ENCODE results near the gene TACC3. TPM values are rescaled to one million over a fixed set of nuclear protein-coding genes. Genes with fewer than 3 reads are reported as not detected.

TACC3 gene
- polyA plus RNA-seq, 1 donor, result 67.3 TPM

DNA sequence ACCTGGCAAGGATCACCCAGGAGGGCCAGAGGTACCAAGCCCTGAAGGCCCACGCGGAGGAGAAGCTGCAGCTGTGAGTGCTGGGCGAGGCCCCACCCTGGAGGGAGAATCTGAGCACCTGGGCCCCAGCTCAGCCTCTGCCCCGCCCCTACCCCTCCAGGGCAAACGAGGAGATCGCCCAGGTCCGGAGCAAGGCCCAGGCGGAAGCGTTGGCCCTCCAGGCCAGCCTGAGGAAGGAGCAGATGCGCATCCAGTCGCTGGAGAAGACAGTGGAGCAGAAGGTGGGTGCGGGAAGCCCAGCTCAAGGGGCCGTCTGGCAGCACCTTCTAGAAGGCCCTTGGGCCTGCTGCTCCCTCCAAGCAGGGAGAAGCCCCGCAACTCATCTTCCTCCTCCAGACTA, 23.2 kb downstream of the TACC3 start:
- DNase-seq, result no peak

GRCh38 chr4:1745165-1745564, 23.8 kb downstream of the TACC3 start:
- DNase-seq, result no peak

GRCh38 chr4:1745697-1746096, 24.4 kb downstream of the TACC3 start:
- no peak for DNase-seq

- no peak for DNase-seq
Observed at GRCh38 chr4:1746265-1746691, 25.0 kb downstream of the TACC3 start.

GRCh38 chr4:1746919-1747602, 25.7 kb downstream of the TACC3 start:
- no peak for DNase-seq

DNA sequence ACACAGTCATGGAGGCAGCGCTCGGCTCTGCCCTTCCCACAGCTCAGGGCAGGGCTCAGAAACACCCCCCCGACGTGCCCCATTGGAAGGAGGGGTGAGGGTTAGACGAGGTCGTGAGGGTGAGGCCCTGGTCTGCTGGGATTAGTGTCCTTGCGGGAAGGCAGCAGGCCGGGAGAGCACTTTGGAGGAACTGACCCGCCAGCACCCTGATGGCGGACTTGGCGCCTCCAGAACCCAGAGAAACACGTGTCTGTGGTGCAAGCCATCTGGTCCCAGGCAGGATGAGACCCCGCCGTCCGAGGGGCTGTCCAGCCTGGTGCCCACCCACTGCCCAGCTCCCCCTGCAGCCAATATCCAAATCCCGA, 26.3 kb downstream of the TACC3 start:
- no peak for DNase-seq

GRCh38 chr4:1748465-1748995, 27.2 kb downstream of the TACC3 start:
- no peak for DNase-seq

DNA sequence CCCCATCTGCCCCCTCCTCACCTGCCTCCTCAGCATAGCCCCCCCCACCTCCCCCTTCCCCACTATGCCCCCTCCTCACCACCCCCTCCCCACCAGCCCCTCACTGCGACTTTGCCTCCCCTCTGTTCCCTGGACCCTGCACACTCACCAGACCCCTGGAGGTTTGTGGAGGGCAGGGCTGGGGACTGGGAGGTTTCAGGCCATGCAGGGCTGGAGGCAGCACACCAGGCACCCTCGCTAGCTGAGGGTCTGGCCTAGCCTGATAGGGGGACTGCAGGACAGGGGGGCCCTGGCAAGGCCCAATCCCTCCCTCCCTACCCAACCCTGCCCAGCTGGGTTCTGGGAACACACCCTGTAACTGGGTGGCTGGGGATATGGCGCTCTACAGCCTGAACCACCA, 28.0 kb downstream of the TACC3 start:
- no peak for DNase-seq

DNA sequence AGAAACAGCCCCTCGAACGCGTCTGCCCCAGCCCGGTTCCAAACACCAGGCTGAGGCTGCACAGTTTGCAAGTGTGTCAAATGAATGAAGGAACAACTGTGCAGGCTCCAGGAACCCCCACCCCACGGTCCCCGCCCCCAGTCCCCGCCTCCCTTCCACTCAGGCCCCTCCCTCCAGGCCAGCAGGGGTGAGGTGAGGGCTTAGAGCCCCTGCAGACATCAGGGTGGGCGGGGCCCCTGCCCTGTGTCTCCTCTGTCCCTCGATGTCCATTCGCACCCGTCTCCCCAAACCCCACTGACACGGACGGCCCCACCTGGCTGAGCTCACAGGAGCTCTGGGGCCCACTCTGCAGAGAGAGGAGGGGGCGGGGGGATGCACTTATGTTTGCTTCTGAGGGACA, 28.5 kb downstream of the TACC3 start:
- DNase-seq, result no peak

GRCh38 chr4:1750381-1751154, 29.2 kb downstream of the TACC3 start:
- no peak for DNase-seq

DNA sequence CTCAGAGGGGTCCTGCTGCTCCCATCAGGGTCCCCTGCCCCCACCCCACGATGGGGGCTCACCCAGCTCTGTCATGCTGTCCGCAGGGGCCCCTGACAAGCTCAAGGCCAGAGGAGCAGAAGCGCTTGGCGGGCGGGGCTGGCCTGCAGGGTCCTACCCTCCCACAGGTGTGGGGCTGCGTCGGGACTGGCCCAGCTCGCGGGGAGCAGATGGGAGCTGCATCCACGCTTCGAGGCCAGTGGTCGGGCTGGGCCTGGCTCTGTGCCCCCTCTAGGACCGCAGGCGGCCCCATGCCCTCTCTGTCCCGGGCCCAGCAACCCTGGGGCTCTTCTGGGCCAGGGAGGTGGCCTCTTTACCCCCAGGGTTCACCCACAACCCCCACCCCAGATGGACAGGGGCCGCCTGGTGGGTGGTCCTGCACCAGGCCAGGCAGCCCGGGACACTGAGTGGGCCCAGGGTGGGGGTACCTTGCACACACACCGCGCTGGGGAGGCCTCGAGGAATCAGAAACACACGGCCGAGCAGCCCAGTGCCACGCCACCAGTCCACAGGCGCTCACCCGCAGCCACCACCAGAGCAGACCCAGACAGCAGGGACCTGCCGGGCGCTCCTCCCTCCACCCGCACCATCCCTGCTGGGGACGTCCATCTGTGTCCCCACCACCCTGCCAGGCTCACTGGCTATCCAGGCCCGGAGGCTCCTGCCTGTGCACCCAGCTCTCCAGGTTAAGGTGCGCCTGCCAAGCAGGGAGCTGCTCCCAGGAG, 30.0 kb downstream of the TACC3 start:
- DNase-seq, result no peak

DNA sequence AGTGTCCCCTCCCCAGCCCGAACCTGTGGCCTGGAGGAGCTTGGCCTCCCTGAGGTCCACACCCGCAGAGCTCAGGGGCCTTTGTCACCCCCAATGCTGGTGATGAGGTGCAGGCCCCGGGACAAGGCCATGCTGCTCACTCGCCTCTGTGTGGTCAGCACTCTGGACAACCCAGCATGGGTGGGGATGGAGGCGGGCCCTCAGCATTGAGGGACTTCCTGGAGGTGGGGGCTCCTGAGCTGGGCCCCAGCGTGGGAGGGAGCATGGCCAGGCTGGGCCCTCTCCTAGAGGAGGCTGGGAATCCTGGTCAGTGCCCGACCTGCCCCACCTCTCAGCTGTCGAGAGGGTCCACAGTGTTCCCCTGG, 30.6 kb downstream of the TACC3 start:
- no peak for DNase-seq

DNA sequence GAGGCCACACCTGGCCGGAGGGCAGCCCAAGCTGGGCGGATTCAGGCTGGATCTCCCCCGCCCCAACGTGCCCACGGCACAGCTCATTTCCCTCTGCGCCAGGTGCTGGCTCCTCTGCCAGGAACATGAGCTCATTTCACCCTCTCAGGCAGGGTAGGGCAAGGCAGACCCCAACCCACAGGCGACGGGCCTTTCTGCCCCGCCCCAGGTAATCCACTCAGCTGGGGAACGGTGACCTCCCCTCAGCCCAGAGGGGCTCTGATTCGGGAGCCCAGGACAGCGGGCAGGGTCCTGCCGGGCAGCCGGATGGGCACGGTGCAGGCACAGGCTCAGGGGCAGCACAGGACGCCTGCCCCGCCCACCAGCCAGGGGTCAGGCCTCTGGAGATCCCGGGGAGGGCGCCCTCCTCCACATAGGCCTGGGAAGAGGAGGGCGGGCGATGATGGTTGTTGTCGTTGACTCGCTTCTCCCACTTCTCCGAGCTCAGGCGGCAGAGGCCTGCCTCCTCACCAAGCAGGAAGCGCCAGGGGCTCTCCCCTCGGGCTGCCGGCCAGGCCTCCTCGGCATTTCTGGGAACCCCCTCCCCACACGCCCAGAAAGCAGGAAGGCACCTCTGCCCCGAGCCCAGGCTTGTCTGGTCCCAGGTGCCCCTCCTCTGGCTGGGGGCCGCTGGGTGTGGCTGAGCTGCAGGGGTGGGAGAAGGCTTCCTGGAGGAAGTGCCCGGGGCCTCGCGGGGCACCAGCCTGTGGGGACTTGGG, 31.1 kb downstream of the TACC3 start:
- no peak for DNase-seq

DNA sequence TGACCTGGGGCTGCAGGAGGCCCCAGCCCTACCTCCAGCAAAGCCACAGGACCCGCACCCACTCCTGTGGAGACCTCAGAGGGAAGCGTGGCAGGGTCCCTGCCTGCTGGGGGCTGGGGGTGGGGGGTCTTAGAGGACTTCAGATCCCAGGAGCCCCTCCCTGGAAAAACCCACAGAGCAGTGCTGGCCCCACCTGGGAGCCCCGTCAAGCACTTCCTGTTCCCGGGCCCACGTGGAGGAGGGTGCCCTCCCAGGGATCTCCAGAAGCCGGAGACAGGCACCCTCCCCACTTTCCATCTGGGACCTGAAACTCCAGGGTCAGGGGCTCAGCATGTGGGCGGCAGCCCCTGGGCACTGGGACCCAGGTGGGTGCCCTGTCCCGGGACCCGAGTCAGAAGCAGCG, 32.0 kb downstream of the TACC3 start:
- DNase-seq, result no peak

DNA sequence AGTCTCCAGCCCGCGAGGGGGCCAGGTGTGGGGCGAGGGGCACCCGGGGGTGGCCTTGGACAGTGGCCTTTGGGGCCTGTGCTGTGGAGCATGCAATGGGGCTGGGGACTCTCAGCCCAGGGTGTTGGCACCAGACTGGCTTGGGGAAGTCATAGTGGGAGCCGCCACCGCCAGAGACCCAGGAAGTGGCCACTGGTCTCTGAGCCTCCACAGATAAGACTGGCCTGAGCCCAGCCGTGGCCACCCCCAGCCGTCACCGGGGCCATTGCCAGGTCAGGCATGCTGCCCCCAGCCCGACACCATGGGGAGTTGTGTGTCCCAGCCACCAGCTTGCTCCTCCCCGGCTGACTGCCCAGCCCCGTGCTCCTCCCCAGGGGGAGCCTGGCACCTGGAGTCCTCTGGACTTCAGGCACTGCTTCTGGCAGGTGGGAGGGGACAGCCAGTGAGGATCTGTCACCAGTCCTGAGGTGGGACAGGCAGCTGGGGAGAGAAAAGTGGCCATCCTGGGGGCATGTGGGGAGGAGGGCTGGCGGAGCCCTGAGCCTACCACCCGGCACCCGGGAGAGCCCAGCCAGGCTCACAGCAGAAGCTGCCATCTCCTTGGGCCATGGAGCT, 32.5 kb downstream of the TACC3 start:
- no peak for DNase-seq

- DNase-seq, result no peak
Observed at GRCh38 chr4:1754336-1754735, 33.0 kb downstream of the TACC3 start.

- DNase-seq, result no peak
Observed at GRCh38 chr4:1755297-1755696, 34.0 kb downstream of the TACC3 start.

DNA sequence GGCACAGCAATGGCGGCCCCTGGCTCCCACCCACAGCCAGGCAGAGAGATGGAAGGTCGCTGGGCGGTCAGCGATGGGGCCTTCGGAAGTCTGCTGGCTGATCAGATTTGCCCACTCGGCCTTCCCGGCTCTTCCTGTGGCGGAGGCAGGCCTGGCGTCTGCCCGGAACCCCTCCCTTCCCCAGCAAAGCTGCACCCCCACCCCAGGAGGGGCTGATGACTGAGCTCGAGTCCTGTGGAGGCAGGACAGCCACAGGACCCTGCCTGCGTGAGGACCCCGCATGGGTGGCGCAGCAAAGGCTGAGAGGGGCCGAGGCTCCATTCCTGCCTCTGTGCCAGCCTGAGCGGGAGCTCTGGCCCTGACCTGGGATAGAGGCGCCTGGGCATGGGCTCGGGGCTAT, 34.8 kb downstream of the TACC3 start:
- no peak for DNase-seq

DNA sequence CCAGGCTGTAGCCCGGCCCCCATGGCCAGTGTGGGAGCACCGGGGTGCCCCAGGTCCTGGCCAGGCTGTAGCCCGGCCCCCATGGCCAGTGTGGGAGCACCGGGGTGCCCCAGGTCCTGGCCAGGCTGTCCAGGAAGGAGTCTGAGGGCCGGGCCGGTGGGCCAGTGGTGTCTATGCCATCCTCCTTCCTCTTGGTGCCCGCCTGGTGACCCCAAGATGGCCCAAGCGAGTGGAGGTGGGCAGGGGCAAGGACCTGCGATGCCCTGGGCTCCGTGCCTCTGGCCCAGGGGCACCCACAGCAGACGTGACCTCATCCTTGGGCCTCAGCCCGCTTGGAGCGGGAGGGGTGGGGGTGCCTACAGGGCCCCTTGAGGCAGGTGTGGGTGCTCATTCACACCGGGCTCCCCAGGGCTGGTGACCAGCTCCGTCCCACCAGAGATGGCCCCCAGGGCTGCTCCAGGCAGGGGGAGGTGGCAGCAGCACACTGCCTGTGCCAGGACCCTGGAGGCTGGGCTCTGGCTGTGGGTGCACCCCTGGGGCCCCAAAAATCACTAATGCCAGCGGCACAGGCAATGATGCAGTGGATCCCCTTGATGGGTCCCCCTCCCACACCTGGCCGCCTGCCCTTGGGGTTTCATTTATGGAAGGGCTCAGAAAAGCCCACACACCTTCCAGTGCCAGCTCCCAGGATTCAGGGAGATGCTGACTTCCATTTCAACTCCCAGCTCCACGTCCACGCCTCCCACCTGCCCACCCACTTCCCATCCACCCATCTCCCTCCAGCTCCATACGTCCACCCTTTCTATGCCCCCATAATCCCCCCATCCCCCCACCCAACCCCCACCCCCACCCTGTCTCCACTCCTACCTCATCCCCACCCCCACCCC, 35.8 kb downstream of the TACC3 start:
- DNase-seq, result no peak

- DNase-seq, result no peak
Observed at GRCh38 chr4:1757836-1758235, 36.5 kb downstream of the TACC3 start.
